Measurements from ENCODE around the gene TRIP12. TPM values are rescaled to one million over a fixed set of nuclear protein-coding genes. Genes with fewer than 3 reads are reported as not detected.

TRIP12 gene
- total and polyA plus RNA-seq, 2 experiments from 2014 or later, result 21.5 to 133 TPM

DNA sequence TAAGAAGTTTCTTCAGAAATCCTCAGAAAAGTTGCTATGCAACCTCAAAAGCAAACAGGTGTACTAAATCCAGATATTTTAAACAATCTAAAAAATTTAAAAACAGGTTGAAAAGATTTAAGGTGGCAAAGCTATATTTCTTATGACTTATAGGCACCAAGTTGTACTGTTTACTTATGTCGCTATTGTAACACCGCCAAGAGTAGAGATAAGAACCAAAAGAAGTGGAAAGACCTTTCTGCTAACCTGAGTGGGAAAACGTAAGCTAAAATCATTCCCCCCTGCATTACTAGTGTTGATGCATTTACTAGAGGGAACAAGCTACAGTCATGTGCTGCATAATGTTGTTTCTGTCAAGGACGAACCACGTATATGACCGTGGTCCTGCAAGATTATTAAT is 83.1 kb downstream of the TRIP12 start:
- H3K4me2 ChIP-seq, result no peak overlapping the region
- H3F3A ChIP-seq (replicated peaks; ENCODE audit: low read depth), result no peaks in the 10 kb centered on the region
- peaks cover 20% of the 10 kb centered on the region for H3K36me3 Mint-ChIP-seq (ENCODE audit: low read depth)
- TF ChIP-seq ZNF331 (CRISPR knock-in tag; IDR thresholded peaks at IDR 0.05; ENCODE audit: low read depth) (no peak), JUNB (IDR thresholded peaks at IDR 0.05; ENCODE audit: unreplicated experiment) (no peak), NANOG (IDR thresholded peaks at IDR 0.05; ENCODE audit: borderline replicate concordance) (no peak), POLR2AphosphoS5 (IDR thresholded peaks at IDR 0.05; ENCODE audit: low read depth) (no peak), CREB1 (CRISPR knock-in tag; IDR thresholded peaks at IDR 0.05; ENCODE audit: low read depth) (no peak), EZH2phosphoT487 (IDR thresholded peaks at IDR 0.05; ENCODE audit: unreplicated experiment) (no peak), EZH2 (IDR thresholded peaks at IDR 0.05; ENCODE audit: low read depth, unreplicated experiment) (no peak)
- TF ChIP-seq, protein P1, sequence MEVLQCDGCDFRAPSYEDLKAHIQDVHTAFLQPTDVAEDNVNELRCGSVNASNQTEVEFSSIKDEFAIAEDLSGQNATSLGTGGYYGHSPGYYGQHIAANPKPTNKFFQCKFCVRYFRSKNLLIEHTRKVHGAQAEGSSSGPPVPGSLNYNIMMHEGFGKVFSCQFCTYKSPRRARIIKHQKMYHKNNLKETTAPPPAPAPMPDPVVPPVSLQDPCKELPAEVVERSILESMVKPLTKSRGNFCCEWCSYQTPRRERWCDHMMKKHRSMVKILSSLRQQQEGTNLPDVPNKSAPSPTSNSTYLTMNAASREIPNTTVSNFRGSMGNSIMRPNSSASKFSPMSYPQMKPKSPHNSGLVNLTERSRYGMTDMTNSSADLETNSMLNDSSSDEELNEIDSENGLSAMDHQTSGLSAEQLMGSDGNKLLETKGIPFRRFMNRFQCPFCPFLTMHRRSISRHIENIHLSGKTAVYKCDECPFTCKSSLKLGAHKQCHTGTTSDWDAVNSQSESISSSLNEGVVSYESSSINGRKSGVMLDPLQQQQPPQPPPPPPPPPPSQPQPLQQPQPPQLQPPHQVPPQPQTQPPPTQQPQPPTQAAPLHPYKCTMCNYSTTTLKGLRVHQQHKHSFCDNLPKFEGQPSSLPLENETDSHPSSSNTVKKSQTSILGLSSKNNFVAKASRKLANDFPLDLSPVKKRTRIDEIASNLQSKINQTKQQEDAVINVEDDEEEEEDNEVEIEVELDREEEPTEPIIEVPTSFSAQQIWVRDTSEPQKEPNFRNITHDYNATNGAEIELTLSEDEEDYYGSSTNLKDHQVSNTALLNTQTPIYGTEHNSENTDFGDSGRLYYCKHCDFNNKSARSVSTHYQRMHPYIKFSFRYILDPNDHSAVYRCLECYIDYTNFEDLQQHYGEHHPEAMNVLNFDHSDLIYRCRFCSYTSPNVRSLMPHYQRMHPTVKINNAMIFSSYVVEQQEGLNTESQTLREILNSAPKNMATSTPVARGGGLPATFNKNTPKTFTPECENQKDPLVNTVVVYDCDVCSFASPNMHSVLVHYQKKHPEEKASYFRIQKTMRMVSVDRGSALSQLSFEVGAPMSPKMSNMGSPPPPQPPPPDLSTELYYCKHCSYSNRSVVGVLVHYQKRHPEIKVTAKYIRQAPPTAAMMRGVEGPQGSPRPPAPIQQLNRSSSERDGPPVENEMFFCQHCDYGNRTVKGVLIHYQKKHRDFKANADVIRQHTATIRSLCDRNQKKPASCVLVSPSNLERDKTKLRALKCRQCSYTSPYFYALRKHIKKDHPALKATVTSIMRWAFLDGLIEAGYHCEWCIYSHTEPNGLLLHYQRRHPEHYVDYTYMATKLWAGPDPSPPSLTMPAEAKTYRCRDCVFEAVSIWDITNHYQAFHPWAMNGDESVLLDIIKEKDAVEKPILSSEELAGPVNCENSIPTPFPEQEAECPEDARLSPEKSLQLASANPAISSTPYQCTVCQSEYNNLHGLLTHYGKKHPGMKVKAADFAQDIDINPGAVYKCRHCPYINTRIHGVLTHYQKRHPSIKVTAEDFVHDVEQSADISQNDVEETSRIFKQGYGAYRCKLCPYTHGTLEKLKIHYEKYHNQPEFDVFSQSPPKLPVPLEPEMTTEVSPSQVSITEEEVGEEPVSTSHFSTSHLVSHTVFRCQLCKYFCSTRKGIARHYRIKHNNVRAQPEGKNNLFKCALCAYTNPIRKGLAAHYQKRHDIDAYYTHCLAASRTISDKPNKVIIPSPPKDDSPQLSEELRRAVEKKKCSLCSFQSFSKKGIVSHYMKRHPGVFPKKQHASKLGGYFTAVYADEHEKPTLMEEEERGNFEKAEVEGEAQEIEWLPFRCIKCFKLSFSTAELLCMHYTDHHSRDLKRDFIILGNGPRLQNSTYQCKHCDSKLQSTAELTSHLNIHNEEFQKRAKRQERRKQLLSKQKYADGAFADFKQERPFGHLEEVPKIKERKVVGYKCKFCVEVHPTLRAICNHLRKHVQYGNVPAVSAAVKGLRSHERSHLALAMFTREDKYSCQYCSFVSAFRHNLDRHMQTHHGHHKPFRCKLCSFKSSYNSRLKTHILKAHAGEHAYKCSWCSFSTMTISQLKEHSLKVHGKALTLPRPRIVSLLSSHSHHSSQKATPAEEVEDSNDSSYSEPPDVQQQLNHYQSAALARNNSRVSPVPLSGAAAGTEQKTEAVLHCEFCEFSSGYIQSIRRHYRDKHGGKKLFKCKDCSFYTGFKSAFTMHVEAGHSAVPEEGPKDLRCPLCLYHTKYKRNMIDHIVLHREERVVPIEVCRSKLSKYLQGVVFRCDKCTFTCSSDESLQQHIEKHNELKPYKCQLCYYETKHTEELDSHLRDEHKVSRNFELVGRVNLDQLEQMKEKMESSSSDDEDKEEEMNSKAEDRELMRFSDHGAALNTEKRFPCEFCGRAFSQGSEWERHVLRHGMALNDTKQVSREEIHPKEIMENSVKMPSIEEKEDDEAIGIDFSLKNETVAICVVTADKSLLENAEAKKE (CRISPR knock-in tag; IDR thresholded peaks at IDR 0.05), result no peak
- TF ChIP-seq, protein P2, sequence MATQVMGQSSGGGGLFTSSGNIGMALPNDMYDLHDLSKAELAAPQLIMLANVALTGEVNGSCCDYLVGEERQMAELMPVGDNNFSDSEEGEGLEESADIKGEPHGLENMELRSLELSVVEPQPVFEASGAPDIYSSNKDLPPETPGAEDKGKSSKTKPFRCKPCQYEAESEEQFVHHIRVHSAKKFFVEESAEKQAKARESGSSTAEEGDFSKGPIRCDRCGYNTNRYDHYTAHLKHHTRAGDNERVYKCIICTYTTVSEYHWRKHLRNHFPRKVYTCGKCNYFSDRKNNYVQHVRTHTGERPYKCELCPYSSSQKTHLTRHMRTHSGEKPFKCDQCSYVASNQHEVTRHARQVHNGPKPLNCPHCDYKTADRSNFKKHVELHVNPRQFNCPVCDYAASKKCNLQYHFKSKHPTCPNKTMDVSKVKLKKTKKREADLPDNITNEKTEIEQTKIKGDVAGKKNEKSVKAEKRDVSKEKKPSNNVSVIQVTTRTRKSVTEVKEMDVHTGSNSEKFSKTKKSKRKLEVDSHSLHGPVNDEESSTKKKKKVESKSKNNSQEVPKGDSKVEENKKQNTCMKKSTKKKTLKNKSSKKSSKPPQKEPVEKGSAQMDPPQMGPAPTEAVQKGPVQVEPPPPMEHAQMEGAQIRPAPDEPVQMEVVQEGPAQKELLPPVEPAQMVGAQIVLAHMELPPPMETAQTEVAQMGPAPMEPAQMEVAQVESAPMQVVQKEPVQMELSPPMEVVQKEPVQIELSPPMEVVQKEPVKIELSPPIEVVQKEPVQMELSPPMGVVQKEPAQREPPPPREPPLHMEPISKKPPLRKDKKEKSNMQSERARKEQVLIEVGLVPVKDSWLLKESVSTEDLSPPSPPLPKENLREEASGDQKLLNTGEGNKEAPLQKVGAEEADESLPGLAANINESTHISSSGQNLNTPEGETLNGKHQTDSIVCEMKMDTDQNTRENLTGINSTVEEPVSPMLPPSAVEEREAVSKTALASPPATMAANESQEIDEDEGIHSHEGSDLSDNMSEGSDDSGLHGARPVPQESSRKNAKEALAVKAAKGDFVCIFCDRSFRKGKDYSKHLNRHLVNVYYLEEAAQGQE (IDR thresholded peaks at IDR 0.05; ENCODE audit: unreplicated experiment), result no peak
- no peaks in the 10 kb centered on the region for H3K9me3 Mint-ChIP-seq
- peaks cover 5% of the 10 kb centered on the region; the same call in 1 of the 2 replicates for H3K36me3 ChIP-seq (ENCODE audit: insufficient read depth)
- H3K27ac ChIP-seq (ENCODE audit: low read depth), result no peak overlapping the region
- H3K4me1 ChIP-seq (ENCODE audit: insufficient read depth), result no peaks in the 10 kb centered on the region
- H2AFZ ChIP-seq, result no peak overlapping the region
- no peaks in the 10 kb centered on the region for H3K9me2 ChIP-seq (ENCODE audit: insufficient read depth)
- H3K4me1 Mint-ChIP-seq, result no peaks in the 10 kb centered on the region
- peaks cover 21% of the 10 kb centered on the region; the same call in 1 of the 2 replicates for H3K79me2 ChIP-seq (replicated peaks; ENCODE audit: insufficient read depth)
- H3K27me3 Mint-ChIP-seq (ENCODE audit: insufficient read depth, low read depth, poor library complexity), result no peaks in the 10 kb centered on the region
- no peak overlapping the region for H3K4me3 ChIP-seq
- DNase-seq (ENCODE audit: low spot score), result no peak
- no peaks in the 10 kb centered on the region for H3K27me3 ChIP-seq (ENCODE audit: insufficient read depth)
- H3K27ac Mint-ChIP-seq, result no peak overlapping the region
- no peak for ATAC-seq
- no peaks in the 10 kb centered on the region; the same call in 1 of the 2 replicates for H4K20me1 ChIP-seq (replicated peaks; ENCODE audit: insufficient read depth)
- H3K4me3 Mint-ChIP-seq, result no peak overlapping the region

All from GM23338 (cell line).